ENCODE data around the gene MGAM2.

MGAM2 gene

DNA sequence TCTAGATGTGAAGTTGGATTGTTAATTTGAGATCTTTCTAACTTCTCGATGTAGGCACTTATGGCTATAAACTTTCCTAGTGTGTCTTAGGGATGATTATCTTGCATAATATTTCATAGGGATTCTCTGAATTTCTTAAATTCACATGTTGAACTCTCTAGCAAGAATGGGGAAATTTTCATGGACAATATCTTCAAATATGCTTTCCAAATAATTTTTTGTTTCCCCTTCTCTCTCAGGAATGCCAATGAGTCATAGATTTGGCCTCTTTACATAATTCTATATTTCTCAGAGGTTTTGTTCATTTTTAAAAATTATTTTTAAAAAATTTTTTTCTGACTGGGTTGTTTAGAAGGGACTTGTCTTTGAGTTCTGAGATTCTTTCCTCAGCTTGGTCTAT, 68.9 kb downstream of the MGAM2 start:
- DNase-seq = no peak

DNA sequence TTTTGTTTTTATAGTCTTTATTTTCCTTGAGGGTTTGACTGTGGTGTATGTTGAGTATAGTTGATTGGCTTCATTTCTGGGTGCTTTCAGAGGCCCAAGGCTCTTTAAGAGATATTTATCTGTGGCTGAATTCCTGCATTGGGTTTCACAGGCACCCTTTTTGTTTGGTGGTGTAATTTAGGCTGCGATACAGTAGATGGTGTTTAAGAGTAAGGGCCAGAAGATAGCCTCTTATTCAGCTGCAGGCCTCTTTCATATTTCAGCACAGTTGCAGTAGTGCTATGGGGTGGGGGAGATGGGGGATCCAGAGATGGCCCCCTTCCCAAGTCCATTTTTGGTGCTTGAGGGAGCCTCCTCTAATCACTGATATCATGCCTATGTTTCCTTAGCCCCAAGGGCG, 69.7 kb downstream of the MGAM2 start:
- no peak for DNase-seq

DNA sequence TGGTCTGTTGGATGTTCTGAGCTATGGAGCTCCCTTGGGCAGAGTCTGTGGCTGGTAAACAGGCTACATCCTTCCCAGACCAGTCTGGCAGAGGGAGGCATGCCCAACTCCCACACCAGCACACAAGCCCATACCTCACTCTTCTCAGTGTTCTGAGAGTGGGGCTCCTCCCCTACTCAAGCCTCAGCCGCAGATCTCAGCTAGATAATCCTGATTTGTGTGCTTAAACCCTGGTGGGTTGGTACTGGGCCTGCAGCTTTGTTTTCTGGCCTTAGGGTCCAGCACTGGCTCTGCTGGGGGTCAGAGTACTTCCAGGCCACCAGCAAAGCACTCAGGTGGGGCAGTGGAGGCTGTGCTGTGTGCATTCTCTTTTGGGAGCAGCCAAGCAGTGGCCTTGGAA, 70.4 kb downstream of the MGAM2 start:
- no peak for DNase-seq

DNA sequence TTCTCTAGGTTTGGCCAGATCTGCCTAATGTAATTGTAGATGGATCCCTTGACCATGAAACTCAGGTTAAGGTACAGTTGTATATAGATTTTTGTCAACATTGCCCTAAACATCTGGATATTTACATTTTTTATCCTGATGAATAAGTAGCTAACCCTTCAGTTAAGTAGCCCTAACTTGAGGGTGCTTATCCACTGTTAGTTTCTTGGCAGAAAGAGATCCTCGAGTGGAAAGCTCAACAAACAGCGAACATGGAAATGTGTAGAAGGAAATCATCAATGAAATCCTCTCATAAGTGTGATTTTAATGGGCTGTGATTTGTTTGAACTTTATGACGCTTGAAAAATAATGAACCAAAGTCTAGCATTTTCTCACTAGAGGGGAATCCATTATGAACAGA, 73.6 kb downstream of the MGAM2 start:
- no peak for DNase-seq

DNA sequence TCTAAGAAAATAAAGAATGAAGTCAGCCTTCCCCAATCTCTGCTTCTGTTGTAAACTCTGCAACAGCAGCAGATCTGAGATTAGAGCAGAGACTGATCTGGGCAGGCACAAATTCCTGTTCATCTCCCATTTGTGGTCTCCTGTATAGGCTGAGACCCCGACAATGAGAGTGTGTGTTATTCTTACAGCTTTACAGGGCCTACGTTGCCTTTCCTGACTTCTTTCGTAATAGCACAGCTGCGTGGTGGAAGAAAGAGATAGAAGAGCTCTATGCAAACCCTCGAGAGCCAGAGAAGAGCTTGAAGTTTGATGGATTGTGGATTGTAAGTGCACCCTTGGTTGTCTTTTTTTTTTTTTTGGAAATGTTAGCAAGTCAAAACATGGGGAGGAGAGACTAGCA, 74.3 kb downstream of the MGAM2 start:
- no peak for DNase-seq

DNA sequence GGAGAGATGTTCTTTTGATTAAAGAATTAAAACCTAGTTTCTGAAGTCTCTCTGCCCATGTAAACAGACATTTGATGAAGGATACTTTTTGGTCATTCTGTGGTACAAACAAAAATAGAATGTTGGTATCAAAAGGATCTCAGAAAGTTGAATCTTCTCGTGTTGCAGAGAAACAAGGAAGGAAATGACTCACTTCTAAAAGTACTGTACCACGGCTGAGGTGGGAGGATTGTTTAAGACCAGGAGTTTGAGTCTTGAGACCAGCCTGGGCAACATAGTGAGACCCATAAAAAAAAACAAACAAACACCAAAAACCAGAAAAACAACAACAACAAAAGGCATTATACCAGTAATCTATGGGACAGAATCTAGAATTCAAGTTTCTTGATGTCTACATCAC, 76.6 kb downstream of the MGAM2 start:
- no peak for DNase-seq

DNA sequence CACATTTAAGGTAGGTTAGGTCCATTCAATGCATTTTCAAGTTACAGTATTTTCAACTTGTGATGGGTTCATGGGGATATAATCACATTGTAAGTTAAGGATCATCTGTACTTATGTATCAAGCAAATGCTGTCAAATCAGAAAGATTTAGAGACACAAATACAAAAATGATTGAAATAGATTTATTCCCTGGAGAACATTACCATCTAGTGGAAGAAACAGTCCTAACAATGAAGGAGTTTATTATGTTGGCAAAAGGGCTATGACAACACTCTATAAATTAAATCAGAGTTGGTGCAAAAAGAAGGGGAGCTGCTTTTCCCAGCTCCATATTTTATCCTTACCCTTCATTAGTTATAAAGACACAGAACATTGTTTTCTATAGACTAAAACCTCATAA, 77.3 kb downstream of the MGAM2 start:
- DNase-seq = no peak

DNA sequence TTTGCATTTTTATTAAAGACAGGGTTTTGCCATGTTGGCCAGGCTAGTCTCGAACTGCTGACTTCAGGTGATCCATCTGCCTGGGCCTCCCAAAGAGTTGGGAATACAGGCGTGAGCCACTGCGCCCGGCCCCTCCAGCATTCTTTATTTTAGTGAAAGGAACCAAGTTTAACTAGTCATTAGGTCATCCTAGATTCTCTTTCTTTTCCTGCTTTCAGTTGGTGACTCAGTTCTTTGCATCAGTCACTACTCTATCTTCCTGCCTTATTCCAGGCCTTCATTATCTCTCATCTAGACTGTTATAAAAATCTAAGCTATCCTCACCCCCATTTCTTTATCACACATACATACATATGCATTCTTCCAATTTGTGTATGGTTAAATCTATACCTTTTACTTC, 82.7 kb downstream of the MGAM2 start:
- DNase-seq = no peak

DNA sequence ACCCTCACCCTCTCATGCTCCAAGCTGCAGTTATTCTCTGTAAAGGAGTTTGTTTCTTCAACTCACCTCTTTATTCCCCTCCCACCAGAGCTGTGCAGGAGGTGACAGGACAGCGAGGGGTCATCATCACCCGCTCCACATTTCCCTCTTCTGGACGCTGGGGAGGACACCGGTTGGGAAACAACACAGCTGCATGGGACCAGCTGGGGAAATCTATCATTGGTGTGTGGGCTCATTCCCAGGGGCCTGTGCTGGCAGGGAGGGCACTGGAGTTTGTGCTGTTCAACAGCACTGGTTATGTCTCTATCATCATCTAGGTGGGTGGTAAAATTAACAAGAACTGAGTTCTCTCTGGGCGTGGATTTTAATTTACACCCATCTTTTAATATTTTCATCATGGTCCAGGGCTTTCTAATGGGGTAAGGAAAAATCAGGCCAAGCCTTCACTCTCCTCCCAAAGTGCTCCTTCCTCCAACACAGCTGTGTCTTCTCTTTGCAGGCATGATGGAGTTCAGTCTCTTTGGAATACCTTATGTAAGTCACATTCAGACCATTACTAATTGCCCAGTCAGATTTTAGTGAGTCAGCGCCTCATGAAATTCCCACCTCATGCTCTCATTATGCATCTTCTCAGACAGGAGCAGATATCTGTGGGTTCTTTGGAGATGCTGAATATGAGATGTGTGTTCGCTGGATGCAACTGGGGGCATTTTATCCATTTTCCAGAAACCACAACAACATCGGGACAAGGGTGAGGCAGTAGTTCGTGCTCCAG, 84.7 kb downstream of the MGAM2 start:
- DNase-seq = no peak

DNA sequence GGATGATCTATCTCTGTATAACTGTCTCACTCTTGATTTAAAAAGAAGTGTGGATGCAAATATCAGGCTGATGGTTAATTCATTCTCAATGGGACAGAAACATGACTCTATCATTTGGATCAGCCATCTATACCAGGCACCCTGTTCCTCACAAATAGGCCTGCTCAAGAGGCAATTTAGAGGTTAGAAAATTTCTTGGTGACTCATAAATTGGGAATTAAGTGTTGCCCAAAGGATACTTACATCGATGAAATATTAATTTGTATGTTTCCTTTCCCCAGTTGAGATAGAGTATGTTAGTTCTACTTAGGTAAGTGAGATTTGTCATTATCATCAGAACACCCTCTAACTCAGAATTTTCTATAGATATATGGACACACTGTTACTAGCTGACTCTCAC, 88.7 kb downstream of the MGAM2 start:
- no peak for DNase-seq

DNA sequence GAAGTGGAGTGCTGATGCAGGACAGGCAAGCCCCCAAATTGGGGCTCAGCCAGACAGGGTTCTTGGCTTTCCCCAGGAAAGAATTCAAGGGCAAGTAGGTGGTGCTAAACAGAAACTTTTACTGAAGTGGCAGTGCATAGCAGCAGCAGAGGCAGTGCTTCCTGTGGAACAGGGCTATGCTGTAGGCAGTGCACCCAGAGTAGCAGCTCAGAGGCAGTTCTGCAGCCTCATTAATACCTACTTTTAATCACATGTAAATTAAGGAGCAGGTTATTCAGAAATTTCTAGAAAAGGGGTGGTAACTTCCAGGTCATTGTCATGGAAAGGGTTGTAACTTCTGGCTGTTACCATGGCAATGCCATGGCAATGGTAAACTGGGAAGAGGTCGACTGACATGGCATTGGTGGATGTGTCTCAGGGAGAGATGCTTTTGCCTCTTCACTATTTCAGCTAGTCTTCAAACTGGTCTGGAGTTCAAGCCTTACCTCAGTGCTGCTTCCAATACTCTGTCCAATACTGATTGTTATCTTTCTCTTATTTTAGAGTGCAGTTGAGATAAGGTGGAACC, 117.1 kb downstream of the MGAM2 start:
- no peak for DNase-seq

DNA sequence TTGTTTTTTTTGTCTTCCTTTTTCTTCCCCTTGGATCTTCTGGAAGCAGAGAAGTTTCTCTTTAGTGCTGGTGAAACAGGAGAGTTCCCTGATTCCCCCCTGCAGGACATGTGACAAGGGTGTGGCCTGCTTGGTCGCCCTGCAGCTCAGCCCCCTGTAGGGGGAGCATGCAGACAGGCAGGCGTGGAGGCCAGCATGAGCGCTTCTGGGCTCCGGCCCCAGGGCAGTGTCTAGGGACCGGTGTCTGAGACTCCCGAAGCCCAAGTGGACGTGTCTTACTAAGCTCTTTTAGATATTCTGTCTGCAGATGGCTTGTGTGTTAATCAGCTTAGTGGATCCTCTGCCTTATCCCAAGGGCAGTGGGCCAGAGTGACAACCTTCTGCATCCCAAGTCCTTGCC, 120.2 kb downstream of the MGAM2 start:
- DNase-seq = no peak

DNA sequence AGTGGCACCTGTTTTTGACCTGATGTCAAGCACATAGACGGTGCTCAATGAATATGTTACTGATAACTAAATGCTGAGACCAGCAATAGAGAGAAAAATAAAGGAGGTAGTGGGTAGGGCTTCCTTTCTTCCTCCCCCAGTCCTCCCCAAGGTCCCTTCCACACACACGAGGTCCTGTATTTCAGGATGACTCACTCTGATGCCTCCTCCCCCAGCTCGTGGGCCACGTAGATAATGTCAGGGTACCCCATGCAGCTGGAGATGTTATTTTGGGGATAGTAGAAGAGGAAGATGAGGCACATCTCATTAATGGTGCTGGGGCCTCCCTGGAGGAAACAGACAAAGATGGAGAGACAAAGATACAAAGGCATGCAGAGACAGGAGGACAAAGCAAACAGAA, 129.0 kb downstream of the MGAM2 start:
- no peak for DNase-seq

DNA sequence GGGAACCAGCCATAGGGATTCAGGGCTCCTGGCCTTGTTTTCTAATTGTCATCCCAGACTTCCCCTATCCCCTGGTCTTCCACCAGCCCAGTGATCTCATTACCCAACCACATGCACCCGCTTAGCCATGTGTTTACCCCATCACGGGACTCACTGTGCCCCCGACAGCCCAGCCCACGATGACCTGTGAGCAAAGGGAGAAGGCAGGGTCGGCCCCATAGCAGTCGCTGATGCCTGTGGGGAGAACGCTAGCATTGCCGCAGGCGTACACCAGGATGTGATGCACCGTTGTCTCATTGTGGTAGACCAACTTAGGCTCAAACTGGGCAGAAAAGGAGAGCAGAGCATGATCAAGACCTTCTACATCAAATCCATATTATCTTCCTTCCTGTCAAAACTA, 132.3 kb downstream of the MGAM2 start:
- no peak for DNase-seq

DNA sequence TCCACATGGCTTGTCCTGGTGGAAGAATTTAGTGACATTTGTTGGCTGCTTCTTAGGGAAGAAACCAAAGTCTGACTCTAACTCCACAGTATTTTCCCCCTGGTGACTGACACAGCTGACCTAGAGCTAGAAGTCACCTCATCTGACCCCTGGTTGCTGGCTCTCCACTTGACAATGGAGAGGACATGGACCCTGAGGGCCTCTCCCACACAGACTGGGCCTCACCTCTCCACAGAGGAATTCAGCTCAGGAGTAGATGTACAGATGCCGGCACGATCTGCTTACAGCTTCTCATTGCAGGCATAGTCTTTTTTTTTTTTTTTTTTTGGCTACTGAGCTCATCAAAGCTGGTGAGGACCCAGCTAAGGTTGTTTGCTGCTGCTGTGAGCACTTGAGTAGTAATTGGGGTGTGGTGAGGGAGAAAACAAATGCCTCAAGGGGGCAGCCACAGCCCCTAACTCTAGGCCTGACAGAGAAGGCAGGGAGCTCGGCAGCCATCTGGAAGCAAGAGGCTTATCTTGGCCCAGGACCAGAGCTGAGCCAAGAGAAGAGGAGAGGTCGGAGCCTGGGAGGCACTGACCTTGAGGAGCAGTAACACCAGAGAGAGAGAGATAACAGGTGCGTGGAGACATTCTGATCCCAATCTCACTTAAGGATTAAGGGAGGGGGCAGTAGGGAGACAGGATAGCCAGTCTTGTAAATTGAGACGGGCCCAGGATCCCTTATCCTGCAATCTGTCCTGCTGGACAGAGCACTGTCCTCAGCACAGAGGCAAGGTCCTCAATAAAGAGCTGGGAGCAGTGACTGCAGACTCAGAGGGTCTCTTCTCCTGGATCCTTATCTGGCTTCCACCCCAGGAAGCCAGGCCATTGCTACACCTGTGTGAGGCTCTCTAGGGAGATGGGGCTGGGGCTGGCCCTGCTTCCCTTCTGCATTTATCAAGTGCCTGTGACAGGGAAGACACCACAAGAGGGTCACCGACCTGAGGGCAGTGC, 136.9 kb downstream of the MGAM2 start:
- no peak for DNase-seq

DNA sequence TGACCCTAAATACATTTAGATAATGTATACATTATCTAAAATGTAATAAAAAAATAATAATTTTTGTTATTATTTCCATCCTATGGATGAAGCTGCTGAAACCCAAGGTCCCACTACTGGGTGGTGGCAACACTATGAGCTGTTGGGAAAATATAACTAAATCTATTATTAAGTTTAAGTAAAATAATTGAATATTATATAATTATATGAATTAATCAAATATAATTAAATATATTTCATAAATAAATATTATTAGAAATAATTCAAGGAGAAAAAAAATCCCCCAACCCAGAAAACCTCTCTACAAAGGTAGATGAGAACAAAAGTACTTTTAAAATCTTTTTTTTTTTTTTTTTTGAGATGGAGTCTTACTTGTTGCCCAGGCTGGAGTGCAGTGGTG, 138.4 kb downstream of the MGAM2 start:
- DNase-seq = no peak

DNA sequence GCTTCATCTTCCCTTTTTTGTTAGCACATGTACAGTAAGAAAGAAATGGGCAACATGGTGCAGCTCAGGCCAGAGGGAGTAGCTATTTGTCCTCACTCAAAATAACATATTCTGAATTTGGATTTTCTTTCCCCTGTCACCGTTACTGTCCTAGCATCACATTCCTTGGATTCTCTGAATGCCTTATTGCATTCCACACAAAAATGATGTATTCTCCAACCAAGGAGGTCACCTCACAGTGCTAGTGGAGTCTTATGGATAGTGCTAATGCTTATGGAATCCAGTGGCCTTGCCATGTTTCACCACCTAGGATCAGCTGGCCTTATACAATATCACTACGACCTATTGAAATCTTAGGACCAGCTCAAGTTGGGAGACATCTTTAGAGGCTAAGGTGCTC, 139.2 kb downstream of the MGAM2 start:
- no peak for DNase-seq

DNA sequence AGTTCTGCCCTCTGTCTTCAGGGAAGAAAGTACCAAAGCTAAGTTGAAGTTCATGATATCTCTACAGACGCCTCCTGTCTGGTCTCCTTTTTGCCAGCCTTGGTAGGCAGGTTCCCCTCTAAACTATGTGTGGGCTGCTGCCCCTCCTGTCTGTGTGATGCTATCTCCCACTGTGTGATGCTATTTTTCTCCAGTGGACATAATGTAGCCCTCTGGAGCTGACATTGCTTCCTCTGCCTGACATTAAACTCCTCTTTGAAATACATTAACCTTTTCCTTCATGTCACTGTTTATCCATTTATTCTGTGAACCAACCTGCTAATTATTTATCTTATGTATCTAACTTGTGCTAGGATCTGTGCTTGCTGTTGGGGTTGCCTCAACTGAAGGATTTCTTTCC, 146.4 kb downstream of the MGAM2 start, which contains the start of gene PRSS58:
TSS of gene PRSS58 (minus strand) at position 101 of the 400 bp plus-strand sequence. CDS start 351 bp downstream, outside the sequence.
- no peak for DNase-seq

DNA sequence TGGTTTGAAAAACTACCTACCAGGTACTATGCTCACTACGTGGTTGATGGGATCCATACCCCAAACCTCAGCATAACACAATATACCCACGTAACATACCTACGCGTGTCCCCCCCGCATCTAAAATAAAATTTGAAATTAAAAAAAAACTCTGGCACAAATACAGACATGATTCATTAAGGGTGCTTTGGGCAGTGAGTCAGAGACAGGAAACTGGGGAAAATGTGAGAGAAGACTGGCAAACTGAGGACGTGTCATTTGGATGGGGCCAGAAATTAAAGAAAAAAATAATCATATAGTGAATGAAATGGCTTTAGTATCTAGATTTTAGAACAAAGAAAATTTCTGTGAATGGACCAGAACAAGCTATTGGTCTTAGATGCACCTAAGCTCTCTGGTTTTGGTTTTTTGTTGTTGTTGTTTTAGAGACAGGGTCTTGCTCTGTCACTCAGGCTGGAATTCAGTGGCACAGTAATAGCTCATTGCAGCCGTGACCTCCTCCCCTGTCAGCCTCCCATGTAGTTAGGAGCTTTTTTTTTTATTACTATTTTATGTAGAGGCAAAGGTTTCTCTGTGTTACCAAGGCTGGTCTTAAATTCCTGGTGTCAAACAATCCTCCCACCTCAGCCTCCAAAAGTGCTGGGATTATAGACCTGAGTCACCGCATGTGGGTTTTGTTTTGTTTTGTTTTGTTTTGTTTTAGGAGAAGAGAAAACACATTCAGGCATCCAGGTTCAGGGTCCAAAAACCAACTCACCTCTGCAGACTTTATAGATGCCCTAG, 152.3 kb downstream of the MGAM2 start:
- peak; percentile 4 for DNase-seq
